ENCODE data around the gene NPY.

Gene NPY

DNA sequence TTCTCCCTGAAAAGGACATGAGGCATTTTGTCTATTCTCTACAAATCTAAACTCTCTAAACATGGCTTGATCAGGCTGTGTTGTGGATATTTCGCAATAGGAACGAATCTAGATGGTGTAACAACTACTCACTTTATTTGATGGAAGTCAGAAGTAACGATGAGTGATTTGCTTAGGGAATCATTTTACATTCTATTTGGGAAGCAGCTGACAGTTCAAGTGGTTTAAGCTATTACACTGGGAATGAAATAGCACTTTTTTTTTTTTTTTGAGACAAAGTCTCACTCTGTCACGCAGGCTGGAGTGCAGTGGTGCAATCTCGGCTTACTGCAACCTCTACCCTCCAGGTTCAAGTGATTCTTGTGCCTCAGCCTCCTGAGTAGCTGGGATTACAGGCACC, 44.1 kb downstream of the NPY start:
- no peak overlapping the region for H3K4ac ChIP-seq (ENCODE audit: low read length)
- H2BK5ac ChIP-seq (ENCODE audit: low read length): no peak overlapping the region
- H2BK12ac ChIP-seq (ENCODE audit: low read length): no peak overlapping the region
- WGBS, 2 donors (ENCODE audit: extremely low coverage in 2 of 2, insufficient read length in 2 of 2, insufficient replicate concordance in 1 of 2): no CpG with 5 or more reads among the region's 5 CpGs
- no peak overlapping the region for H4K8ac ChIP-seq (ENCODE audit: low read depth, low read length)
- no peak overlapping the region for H2AK5ac ChIP-seq (ENCODE audit: low read depth, low read length)
- H3K9ac ChIP-seq (ENCODE audit: low read depth, low read length, poor library complexity): no peak overlapping the region
- H3K14ac ChIP-seq (ENCODE audit: low read length): no peak overlapping the region
- H3K27ac ChIP-seq (replicated peaks; ENCODE audit: low read length): no peak overlapping the region
- H3K79me1 ChIP-seq (ENCODE audit: low read depth, low read length): no peaks in the 10 kb centered on the region
- no peak overlapping the region for H3K4me3 ChIP-seq (ENCODE audit: low read length in 2 of 2)
- H3K36me3 ChIP-seq (replicated peaks in 1 of 2; ENCODE audit: control insufficient read depth in 2 of 2, insufficient read depth in 2 of 2, low read length in 2 of 2): no peaks in the 10 kb centered on the region
- H2BK15ac ChIP-seq (ENCODE audit: low read length): no peak overlapping the region
- H4K91ac ChIP-seq (ENCODE audit: low read depth, low read length, poor library complexity): no peak overlapping the region
- no peak overlapping the region for H2AFZ ChIP-seq (ENCODE audit: low read length)
- no peak overlapping the region for H3K4me2 ChIP-seq (ENCODE audit: insufficient read depth, low read length, poor library complexity, severe bottlenecking)
- H3K23ac ChIP-seq (ENCODE audit: low read depth, low read length, poor library complexity): no peak overlapping the region
- no peak overlapping the region for H2BK120ac ChIP-seq (ENCODE audit: low read depth, low read length)
- no peak for DNase-seq (ENCODE audit: low spot score)
- no peaks in the 10 kb centered on the region for H3K27me3 ChIP-seq (ENCODE audit: control insufficient read depth in 3 of 3, insufficient read depth in 3 of 3, low read depth in 1 of 3, low read length in 3 of 3)
- H3K9me3 ChIP-seq (replicated peaks in 1 of 2; ENCODE audit: control insufficient read depth in 2 of 2, insufficient read depth in 1 of 2, low read depth in 1 of 2, low read length in 2 of 2): no peaks in the 10 kb centered on the region
- no peaks in the 10 kb centered on the region for H3K4me1 ChIP-seq (ENCODE audit: control insufficient read depth in 2 of 2, insufficient read depth in 1 of 2, low read depth in 1 of 2, low read length in 2 of 2)
- no peak overlapping the region for H3K18ac ChIP-seq (ENCODE audit: low read length)

DNA sequence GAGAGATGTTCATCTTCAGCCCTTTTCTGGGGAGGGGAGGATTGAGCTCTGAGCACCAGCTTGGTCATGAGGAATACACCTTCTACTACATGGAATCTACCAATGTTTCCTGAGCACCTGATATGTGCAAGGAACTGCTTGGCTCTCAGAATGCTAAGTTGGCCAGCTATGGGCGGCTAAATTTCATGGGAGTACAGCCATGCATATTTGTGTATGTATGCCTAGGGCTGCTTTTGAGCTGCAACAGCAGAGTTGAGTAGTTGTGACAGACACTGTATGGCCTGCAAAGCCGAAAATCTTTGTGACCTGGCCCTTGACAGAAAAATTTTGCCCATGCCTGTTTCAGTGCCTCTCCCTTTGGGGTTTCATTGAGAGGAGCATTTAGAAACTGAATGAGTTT, 44.9 kb downstream of the NPY start:
- no peak overlapping the region for H2AK5ac ChIP-seq (ENCODE audit: low read depth, low read length)
- no CpG with 5 or more reads among the region's 2 CpGs for WGBS, 2 donors (ENCODE audit: extremely low coverage in 2 of 2, insufficient read length in 2 of 2, insufficient replicate concordance in 1 of 2)

DNA sequence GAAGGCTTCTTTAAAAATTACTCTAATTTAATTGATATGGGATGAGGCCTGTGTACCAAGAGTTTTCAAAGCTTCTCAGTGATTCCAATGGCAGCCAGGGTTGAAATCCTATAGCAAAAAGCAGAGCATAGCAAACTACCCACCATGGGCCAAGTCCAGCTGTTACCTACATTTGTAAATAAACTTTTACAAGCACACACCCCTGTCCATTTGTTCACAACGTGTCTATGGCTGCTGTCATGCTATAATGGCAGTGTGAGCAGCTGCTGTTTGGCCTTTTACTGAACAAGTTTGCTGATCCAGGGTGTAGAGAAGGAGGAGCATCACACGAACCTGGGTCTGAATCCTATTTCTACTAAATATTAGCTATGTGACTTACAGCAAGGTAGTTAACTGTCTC, 50.0 kb downstream of the NPY start:
- WGBS, 2 donors (ENCODE audit: extremely low coverage in 2 of 2, insufficient read length in 2 of 2, insufficient replicate concordance in 1 of 2): no CpG with 5 or more reads among the region's 2 CpGs
- no peak overlapping the region for H3K27ac ChIP-seq (replicated peaks; ENCODE audit: low read length)
- no peak for DNase-seq (ENCODE audit: low spot score)
- no peak overlapping the region for H2BK12ac ChIP-seq (ENCODE audit: low read length)
- no peak overlapping the region for H2AFZ ChIP-seq (ENCODE audit: low read length)
- H3K27me3 ChIP-seq (ENCODE audit: control insufficient read depth in 3 of 3, insufficient read depth in 3 of 3, low read depth in 1 of 3, low read length in 3 of 3): no peaks in the 10 kb centered on the region
- H3K4me1 ChIP-seq (ENCODE audit: control insufficient read depth in 2 of 2, insufficient read depth in 1 of 2, low read depth in 1 of 2, low read length in 2 of 2): peaks cover 5 to 12% of the 10 kb centered on the region in 2 donors
- H2BK15ac ChIP-seq (ENCODE audit: low read length): no peak overlapping the region
- no peak overlapping the region for H3K23ac ChIP-seq (ENCODE audit: low read depth, low read length, poor library complexity)
- H3K79me1 ChIP-seq (ENCODE audit: low read depth, low read length): no peaks in the 10 kb centered on the region
- no peak overlapping the region for H3K9ac ChIP-seq (ENCODE audit: low read depth, low read length, poor library complexity)
- no peaks in the 10 kb centered on the region for H3K36me3 ChIP-seq (replicated peaks in 1 of 2; ENCODE audit: control insufficient read depth in 2 of 2, insufficient read depth in 2 of 2, low read length in 2 of 2)
- H3K9me3 ChIP-seq (replicated peaks in 1 of 2; ENCODE audit: control insufficient read depth in 2 of 2, insufficient read depth in 1 of 2, low read depth in 1 of 2, low read length in 2 of 2): no peaks in the 10 kb centered on the region
- H3K18ac ChIP-seq (ENCODE audit: low read length): no peak overlapping the region
- no peak overlapping the region for H4K8ac ChIP-seq (ENCODE audit: low read depth, low read length)
- no peak overlapping the region for H3K4me2 ChIP-seq (ENCODE audit: insufficient read depth, low read length, poor library complexity, severe bottlenecking)
- H3K14ac ChIP-seq (ENCODE audit: low read length): no peak overlapping the region
- no peak overlapping the region for H3K4me3 ChIP-seq (ENCODE audit: low read length in 2 of 2)
- H2BK5ac ChIP-seq (ENCODE audit: low read length): no peak overlapping the region
- H4K91ac ChIP-seq (ENCODE audit: low read depth, low read length, poor library complexity): no peak overlapping the region
- no peak overlapping the region for H2AK5ac ChIP-seq (ENCODE audit: low read depth, low read length)
- no peak overlapping the region for H3K4ac ChIP-seq (ENCODE audit: low read length)
- no peak overlapping the region for H2BK120ac ChIP-seq (ENCODE audit: low read depth, low read length)

More for the DNA sequence above, 44.9 kb downstream of the NPY start:
- H2BK120ac ChIP-seq (ENCODE audit: low read depth, low read length): no peak overlapping the region
- no peak overlapping the region for H3K4me3 ChIP-seq (ENCODE audit: low read length in 2 of 2)
- no peak overlapping the region for H2BK15ac ChIP-seq (ENCODE audit: low read length)
- H3K14ac ChIP-seq (ENCODE audit: low read length): no peak overlapping the region
- H2BK12ac ChIP-seq (ENCODE audit: low read length): no peak overlapping the region
- no peak overlapping the region for H4K91ac ChIP-seq (ENCODE audit: low read depth, low read length, poor library complexity)
- H3K27me3 ChIP-seq (ENCODE audit: control insufficient read depth in 3 of 3, insufficient read depth in 3 of 3, low read depth in 1 of 3, low read length in 3 of 3): no peaks in the 10 kb centered on the region
- H3K9ac ChIP-seq (ENCODE audit: low read depth, low read length, poor library complexity): no peak overlapping the region
- DNase-seq (ENCODE audit: low spot score): no peak
- no peak overlapping the region for H3K23ac ChIP-seq (ENCODE audit: low read depth, low read length, poor library complexity)
- H3K4me1 ChIP-seq (ENCODE audit: control insufficient read depth in 2 of 2, insufficient read depth in 1 of 2, low read depth in 1 of 2, low read length in 2 of 2): no peaks in the 10 kb centered on the region
- no peak overlapping the region for H3K4ac ChIP-seq (ENCODE audit: low read length)
- H3K4me2 ChIP-seq (ENCODE audit: insufficient read depth, low read length, poor library complexity, severe bottlenecking): no peak overlapping the region
- no peaks in the 10 kb centered on the region for H3K36me3 ChIP-seq (replicated peaks in 1 of 2; ENCODE audit: control insufficient read depth in 2 of 2, insufficient read depth in 2 of 2, low read length in 2 of 2)
- no peaks in the 10 kb centered on the region for H3K79me1 ChIP-seq (ENCODE audit: low read depth, low read length)
- H4K8ac ChIP-seq (ENCODE audit: low read depth, low read length): no peak overlapping the region
- H3K27ac ChIP-seq (replicated peaks; ENCODE audit: low read length): no peak overlapping the region
- no peak overlapping the region for H2BK5ac ChIP-seq (ENCODE audit: low read length)
- H2AFZ ChIP-seq (ENCODE audit: low read length): no peak overlapping the region
- H3K9me3 ChIP-seq (replicated peaks in 1 of 2; ENCODE audit: control insufficient read depth in 2 of 2, insufficient read depth in 1 of 2, low read depth in 1 of 2, low read length in 2 of 2): no peaks in the 10 kb centered on the region
- no peak overlapping the region for H3K18ac ChIP-seq (ENCODE audit: low read length)

DNA sequence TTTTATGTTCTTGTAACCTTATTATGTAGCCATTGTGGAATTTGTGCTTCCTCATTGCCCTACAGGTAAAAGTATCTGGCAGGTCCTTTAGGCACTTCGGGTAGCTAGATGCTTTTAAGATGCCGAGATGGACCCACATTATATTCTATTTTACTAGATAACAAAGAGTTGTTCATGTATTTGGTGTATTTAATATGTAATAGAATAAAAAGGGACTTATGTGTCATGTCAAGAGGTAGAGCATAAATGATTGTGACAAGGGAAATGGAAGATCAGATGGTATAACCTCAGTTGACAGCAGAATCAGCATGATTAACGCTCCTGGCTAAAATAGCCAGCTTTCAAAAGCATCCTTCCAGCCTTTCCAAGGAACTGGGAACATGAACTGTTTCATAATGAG, 50.6 kb downstream of the NPY start:
- no peak overlapping the region for H2BK5ac ChIP-seq (ENCODE audit: low read length)
- WGBS, 2 donors (ENCODE audit: extremely low coverage in 2 of 2, insufficient read length in 2 of 2, insufficient replicate concordance in 1 of 2): no CpG with 5 or more reads among the region's 3 CpGs

More for the DNA sequence above, 50.6 kb downstream of the NPY start:
- peaks cover 5 to 12% of the 10 kb centered on the region in 2 donors for H3K4me1 ChIP-seq (ENCODE audit: control insufficient read depth in 2 of 2, insufficient read depth in 1 of 2, low read depth in 1 of 2, low read length in 2 of 2)
- H3K27ac ChIP-seq (replicated peaks; ENCODE audit: low read length): no peak overlapping the region
- no peak overlapping the region for H2AFZ ChIP-seq (ENCODE audit: low read length)
- H2BK120ac ChIP-seq (ENCODE audit: low read depth, low read length): no peak overlapping the region
- H4K91ac ChIP-seq (ENCODE audit: low read depth, low read length, poor library complexity): no peak overlapping the region
- H3K27me3 ChIP-seq (ENCODE audit: control insufficient read depth in 3 of 3, insufficient read depth in 3 of 3, low read depth in 1 of 3, low read length in 3 of 3): no peaks in the 10 kb centered on the region
- H4K8ac ChIP-seq (ENCODE audit: low read depth, low read length): no peak overlapping the region
- H3K9me3 ChIP-seq (replicated peaks in 1 of 2; ENCODE audit: control insufficient read depth in 2 of 2, insufficient read depth in 1 of 2, low read depth in 1 of 2, low read length in 2 of 2): no peaks in the 10 kb centered on the region
- no peak overlapping the region for H3K9ac ChIP-seq (ENCODE audit: low read depth, low read length, poor library complexity)
- no peak overlapping the region for H3K4me3 ChIP-seq (ENCODE audit: low read length in 2 of 2)
- no peak overlapping the region for H3K23ac ChIP-seq (ENCODE audit: low read depth, low read length, poor library complexity)
- H3K14ac ChIP-seq (ENCODE audit: low read length): no peak overlapping the region
- DNase-seq (ENCODE audit: low spot score): no peak
- no peak overlapping the region for H3K18ac ChIP-seq (ENCODE audit: low read length)
- H2BK12ac ChIP-seq (ENCODE audit: low read length): no peak overlapping the region
- no peak overlapping the region for H3K4ac ChIP-seq (ENCODE audit: low read length)
- H3K36me3 ChIP-seq (replicated peaks in 1 of 2; ENCODE audit: control insufficient read depth in 2 of 2, insufficient read depth in 2 of 2, low read length in 2 of 2): no peaks in the 10 kb centered on the region
- H3K4me2 ChIP-seq (ENCODE audit: insufficient read depth, low read length, poor library complexity, severe bottlenecking): no peak overlapping the region
- no peak overlapping the region for H2AK5ac ChIP-seq (ENCODE audit: low read depth, low read length)
- H2BK15ac ChIP-seq (ENCODE audit: low read length): no peak overlapping the region
- no peaks in the 10 kb centered on the region for H3K79me1 ChIP-seq (ENCODE audit: low read depth, low read length)
